RWPE1 (cell line): ENCODE results near the gene TRPC4AP.

Source experiments
- CTCF ChIA-PET: fragments of 350-600 bp; sonication (Branson Sonifier 250); formaldehyde crosslinking; extraction: SDS; loops from one replicate; lab custom pipeline; 2021; lab: Yijun Ruan, JAX
- POLR2A ChIA-PET: fragments of 400-600 bp; formaldehyde crosslinking; extraction: SDS; loops from one replicate; lab custom pipeline; 2020; ENCODE audit warnings: antibody characterized with exemption; ENCODE audit not compliant: low non-redundant PET; lab: Yijun Ruan, JAX
- DNase-seq: peaks from one replicate; pipeline ENCODE4 v3.0.0; 2012; ENCODE audit warnings: low spot score
- H3K27ac ChIP-seq: fragments of 450-650 bp; 2 replicates; pipeline ENCODE4 v1.5.1; 2017
- TF ChIP-seq, protein P1 (sequence below): fragments of 450-650 bp; conservative IDR thresholded peaks from 2 replicates; pipeline ENCODE4 v1.5.1; 2017; ENCODE audit warnings: low read depth, mild to moderate bottlenecking

The TRPC4AP gene

DNA sequence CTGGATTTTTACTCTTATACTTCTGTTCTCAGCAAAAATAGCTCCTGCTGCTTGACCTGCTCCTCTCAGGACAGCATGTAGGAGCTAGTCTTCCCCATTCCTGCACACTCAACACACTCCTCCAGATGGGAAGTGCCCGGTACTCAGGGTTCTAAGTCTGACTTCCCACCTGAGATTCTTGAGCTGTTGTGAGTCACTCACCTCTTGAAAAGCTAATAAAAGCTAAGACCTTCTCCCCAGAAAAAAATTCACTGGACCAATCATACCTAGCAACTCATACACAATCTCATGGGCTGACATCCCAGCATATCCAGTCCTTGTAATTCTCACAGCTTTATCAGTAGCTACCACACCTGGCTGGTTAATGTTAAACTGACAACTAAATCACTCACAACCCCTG, 53.5 kb downstream of the TRPC4AP start:
- ChIA-PET POLR2A (no interaction called here), CTCF (interaction anchor here (0.7 to 1.6 kb wide), 6 partner anchors 10 to 236 kb away, joined by 3 to 7 read pairs (median 3); no protein-coding TSS in a partner anchor)
- peak; percentile 64 for DNase-seq
- TF ChIP-seq, protein P1, sequence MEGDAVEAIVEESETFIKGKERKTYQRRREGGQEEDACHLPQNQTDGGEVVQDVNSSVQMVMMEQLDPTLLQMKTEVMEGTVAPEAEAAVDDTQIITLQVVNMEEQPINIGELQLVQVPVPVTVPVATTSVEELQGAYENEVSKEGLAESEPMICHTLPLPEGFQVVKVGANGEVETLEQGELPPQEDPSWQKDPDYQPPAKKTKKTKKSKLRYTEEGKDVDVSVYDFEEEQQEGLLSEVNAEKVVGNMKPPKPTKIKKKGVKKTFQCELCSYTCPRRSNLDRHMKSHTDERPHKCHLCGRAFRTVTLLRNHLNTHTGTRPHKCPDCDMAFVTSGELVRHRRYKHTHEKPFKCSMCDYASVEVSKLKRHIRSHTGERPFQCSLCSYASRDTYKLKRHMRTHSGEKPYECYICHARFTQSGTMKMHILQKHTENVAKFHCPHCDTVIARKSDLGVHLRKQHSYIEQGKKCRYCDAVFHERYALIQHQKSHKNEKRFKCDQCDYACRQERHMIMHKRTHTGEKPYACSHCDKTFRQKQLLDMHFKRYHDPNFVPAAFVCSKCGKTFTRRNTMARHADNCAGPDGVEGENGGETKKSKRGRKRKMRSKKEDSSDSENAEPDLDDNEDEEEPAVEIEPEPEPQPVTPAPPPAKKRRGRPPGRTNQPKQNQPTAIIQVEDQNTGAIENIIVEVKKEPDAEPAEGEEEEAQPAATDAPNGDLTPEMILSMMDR, result no peak
- no peak overlapping the region for H3K27ac ChIP-seq

- TF ChIP-seq, protein P1, result no peak
- POLR2A ChIA-PET, result no interaction called here
- no peak overlapping the region for H3K27ac ChIP-seq
- CTCF ChIA-PET, result interaction anchor here (1.1 to 1.5 kb wide), 2 partner anchors 15 to 173 kb away, joined by 3 to 7 read pairs; no protein-coding TSS in a partner anchor
- DNase-seq, result no peak
Observed at GRCh38 chr20:35034145-35034544, 58.5 kb downstream of the TRPC4AP start.

GRCh38 chr20:35030136-35030535, 62.5 kb downstream of the TRPC4AP start:
- CTCF ChIA-PET, result interaction anchor here (0.5 to 0.7 kb wide), 3 partner anchors 66 to 731 kb away, joined by 3 read pairs; no protein-coding TSS in a partner anchor
- TF ChIP-seq, protein P1, result no peak

DNA sequence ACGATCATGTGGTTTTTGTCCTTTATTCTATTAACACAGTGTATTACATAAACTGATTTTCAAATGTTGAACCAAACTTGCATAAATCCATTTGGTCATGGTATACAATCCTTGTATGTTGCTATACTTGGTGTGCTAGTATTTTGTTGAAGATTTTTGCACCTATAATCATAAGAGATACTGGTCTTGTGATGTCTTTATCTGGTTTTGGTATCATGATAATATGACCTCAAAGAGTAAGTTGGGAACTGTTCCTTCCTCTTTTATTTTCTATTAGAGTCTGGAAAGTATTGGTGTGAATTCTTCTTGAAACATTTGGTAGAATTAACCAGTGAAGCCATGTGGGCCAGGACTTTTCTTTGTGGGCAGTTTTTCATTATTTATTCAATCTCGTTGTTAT, 65.3 kb downstream of the TRPC4AP start:
- no peak for DNase-seq
- no peak overlapping the region for H3K27ac ChIP-seq
- CTCF ChIA-PET, result interaction anchor here (0.6 kb wide), 1 partner anchor 26 kb away, joined by 4 read pairs; no protein-coding TSS in a partner anchor
- TF ChIP-seq, protein P1, result no peak
- POLR2A ChIA-PET, result no interaction called here

More at GRCh38 chr20:35030136-35030535, 62.5 kb downstream of the TRPC4AP start:
- H3K27ac ChIP-seq, result no peak overlapping the region
- DNase-seq, result no peak
- POLR2A ChIA-PET, result interaction anchor here (0.7 kb wide), 1 partner anchor 246 kb away, joined by 5 read pairs; no protein-coding TSS in a partner anchor

GRCh38 chr20:35025116-35025515, 67.5 kb downstream of the TRPC4AP start:
- DNase-seq, result no peak
- TF ChIP-seq, protein P1, result no peak
- H3K27ac ChIP-seq, result no peak overlapping the region
- CTCF ChIA-PET, result no interaction called here
- POLR2A ChIA-PET, result no interaction called here

GRCh38 chr20:35023624-35024023, 69.0 kb downstream of the TRPC4AP start:
- POLR2A ChIA-PET, result no interaction called here
- no peak overlapping the region for H3K27ac ChIP-seq
- CTCF ChIA-PET, result interaction anchor here (0.8 to 1.1 kb wide), 3 partner anchors 15 to 151 kb away, joined by 3 to 4 read pairs (median 3); partner anchors contain the start of gene GGT7
- TF ChIP-seq, protein P1, result no peak
- no peak for DNase-seq
